ENCODE data around the gene CACNA2D1.

The CACNA2D1 gene

GRCh38 chr7:82360591-82361368, 82.8 kb downstream of the CACNA2D1 start:
- no peak for DNase-seq (ENCODE audit: low spot score)
- in situ Hi-C loops (cut with MboI; ENCODE audit: low sequenced_read_pairs, unreplicated experiment): no loop called here
- TF ChIP-seq CTCF (IDR thresholded peaks at IDR 0.05; ENCODE audit: borderline replicate concordance, control extremely low read depth, extremely low read depth, insufficient read depth, missing control alignments): no peak

GRCh38 chr7:82359426-82359825, 84.2 kb downstream of the CACNA2D1 start:
- no peak for TF ChIP-seq CTCF (IDR thresholded peaks at IDR 0.05; ENCODE audit: borderline replicate concordance, control extremely low read depth, extremely low read depth, insufficient read depth, missing control alignments)
- in situ Hi-C loops (cut with MboI; ENCODE audit: low sequenced_read_pairs, unreplicated experiment): no loop called here

GRCh38 chr7:82358923-82359322, 84.7 kb downstream of the CACNA2D1 start:
- no peak for TF ChIP-seq CTCF (IDR thresholded peaks at IDR 0.05; ENCODE audit: borderline replicate concordance, control extremely low read depth, extremely low read depth, insufficient read depth, missing control alignments)
- in situ Hi-C loops (cut with MboI; ENCODE audit: low sequenced_read_pairs, unreplicated experiment): no loop called here
- DNase-seq (ENCODE audit: low spot score): no peak

More at GRCh38 chr7:82359426-82359825, 84.2 kb downstream of the CACNA2D1 start:
- no peak for DNase-seq (ENCODE audit: low spot score)

- DNase-seq (ENCODE audit: low spot score): no peak
- no peak for TF ChIP-seq CTCF (IDR thresholded peaks at IDR 0.05; ENCODE audit: borderline replicate concordance, control extremely low read depth, extremely low read depth, insufficient read depth, missing control alignments)
- in situ Hi-C loops (cut with MboI; ENCODE audit: low sequenced_read_pairs, unreplicated experiment): no loop called here
Measured at GRCh38 chr7:82358009-82358578, 85.5 kb downstream of the CACNA2D1 start.

- no peak for DNase-seq (ENCODE audit: low spot score)
- in situ Hi-C loops (cut with MboI; ENCODE audit: low sequenced_read_pairs, unreplicated experiment): no loop called here
- TF ChIP-seq CTCF (IDR thresholded peaks at IDR 0.05; ENCODE audit: borderline replicate concordance, control extremely low read depth, extremely low read depth, insufficient read depth, missing control alignments): no peak
Measured at GRCh38 chr7:82348251-82348650, 95.3 kb downstream of the CACNA2D1 start.

GRCh38 chr7:82347808-82348207, 95.8 kb downstream of the CACNA2D1 start:
- DNase-seq (ENCODE audit: low spot score): no peak
- in situ Hi-C loops (cut with MboI; ENCODE audit: low sequenced_read_pairs, unreplicated experiment): no loop called here
- no peak for TF ChIP-seq CTCF (IDR thresholded peaks at IDR 0.05; ENCODE audit: borderline replicate concordance, control extremely low read depth, extremely low read depth, insufficient read depth, missing control alignments)

Data from GM13976 (cell line).